Activated T-cell treated with anti-CD3 and anti-CD28 coated beads, Interleukin-2, amount 50 U/mL, for 24 hours (primary cell): Measurements from ENCODE around the gene CCNJL.

Experiments
- DNase-seq: peaks from one replicate; pipeline ENCODE4 v3.0.0-alpha.2; 2020
- H3K27ac Mint-ChIP-seq: 2 replicates; pipeline ENCODE4 v1.8.0; 2020; ENCODE audit warnings: mild to moderate bottlenecking, mixed read lengths
- H3K27me3 Mint-ChIP-seq: 2 replicates; pipeline ENCODE4 v1.8.0; 2020; ENCODE audit warnings: mixed read lengths
- H3K36me3 Mint-ChIP-seq: 2 replicates; pipeline ENCODE4 v1.8.0; 2020; ENCODE audit warnings: low read depth, mixed read lengths
- H3K4me1 Mint-ChIP-seq: 2 replicates; pipeline ENCODE4 v1.8.0; 2020; ENCODE audit warnings: low read depth, mixed read lengths
- H3K4me3 Mint-ChIP-seq: 2 replicates; pipeline ENCODE4 v1.8.0; 2020; ENCODE audit warnings: mild to moderate bottlenecking, moderate library complexity, mixed read lengths
- H3K9me3 Mint-ChIP-seq: 2 replicates; pipeline ENCODE4 v1.8.0; 2020; ENCODE audit warnings: mixed read lengths

The CCNJL gene, protein sequence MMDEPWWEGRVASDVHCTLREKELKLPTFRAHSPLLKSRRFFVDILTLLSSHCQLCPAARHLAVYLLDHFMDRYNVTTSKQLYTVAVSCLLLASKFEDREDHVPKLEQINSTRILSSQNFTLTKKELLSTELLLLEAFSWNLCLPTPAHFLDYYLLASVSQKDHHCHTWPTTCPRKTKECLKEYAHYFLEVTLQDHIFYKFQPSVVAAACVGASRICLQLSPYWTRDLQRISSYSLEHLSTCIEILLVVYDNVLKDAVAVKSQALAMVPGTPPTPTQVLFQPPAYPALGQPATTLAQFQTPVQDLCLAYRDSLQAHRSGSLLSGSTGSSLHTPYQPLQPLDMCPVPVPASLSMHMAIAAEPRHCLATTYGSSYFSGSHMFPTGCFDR

DNA sequence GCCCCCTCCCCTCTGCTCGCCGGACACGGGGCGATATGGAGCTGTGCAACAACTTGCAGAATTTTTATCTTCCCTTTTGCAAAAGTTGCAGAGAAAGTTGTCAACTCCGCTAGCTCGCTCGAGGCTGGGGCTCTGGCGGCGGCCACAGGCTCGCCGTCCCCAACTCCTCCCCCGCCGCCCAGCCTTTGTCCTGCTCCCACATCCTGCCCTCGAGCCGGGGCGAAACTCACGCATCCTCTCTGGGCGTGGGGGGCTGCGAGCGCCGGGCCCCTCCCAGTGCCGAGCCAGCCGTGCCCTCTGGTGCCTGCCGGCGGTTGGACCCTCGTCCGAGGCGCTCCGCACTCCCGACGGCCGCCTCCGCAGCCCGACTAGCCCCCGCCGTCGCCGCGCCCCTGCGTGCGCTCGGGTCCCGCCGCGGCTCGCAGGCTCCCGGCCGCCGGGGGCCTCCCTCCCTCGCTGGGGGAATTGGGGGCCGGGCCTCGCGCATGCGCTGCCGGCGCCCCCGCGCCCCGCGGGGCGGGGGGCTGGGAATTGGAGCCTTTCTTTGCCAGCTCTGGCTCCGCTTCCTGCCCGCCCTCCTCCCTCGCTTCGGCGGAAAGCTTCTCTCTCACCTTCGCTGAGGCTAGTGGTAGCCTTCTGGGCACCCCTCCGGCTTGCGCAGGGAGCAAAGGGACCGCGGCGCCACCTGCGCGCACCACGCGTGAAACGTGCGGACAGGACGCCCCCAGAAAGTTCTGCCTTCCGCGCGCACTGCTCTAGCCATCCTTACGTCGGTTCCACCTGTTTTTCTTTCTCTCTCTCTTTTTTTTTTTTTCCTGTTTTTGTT, at the start of gene CCNJL:
Gene CCNJL, minus strand, starts transcription at position 431 of the 826 bp plus-strand sequence. CDS start 641 bp downstream, outside the sequence.
- Mint-ChIP-seq H3K27ac (no peak within 1 kb of the TSS), H3K4me3 (peak within 1 kb of the TSS; percentile 70), H3K27me3 (peaks cover 80% of the 10 kb centered on the region), H3K9me3 (no peaks in the 10 kb centered on the region), H3K4me1 (peaks cover 8% of the 10 kb centered on the region), H3K36me3 (no peaks in the 10 kb centered on the region)
- peak; percentile 30 for DNase-seq

DNA sequence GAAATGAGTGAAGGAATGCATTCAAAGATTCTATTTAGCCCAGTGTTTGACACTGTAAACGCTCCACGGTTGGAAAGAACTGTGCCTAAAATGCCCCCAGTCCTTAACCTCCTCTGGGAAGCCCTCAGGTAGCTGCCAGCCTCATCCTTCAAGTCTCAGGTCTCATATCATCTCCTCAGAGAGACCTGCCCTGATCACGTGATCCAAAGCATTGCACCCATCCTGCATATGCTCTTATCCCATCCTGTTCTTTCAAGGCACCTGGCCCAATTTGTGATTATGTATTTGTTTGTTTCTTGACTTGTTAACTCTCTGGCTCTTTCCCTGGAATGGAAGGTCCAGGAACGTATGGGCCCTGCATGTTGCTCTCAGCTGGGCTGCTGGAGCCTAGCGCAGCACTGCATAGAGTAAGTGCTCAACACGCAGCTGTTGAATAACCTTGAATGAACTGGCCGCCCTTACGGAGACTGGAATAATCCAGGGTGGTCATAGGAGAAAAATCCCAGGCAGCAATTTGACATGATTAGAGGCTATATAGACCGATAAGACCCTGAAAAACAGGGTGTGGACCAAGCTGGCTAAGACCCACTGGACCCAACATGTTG, 49.4 kb upstream of the CCNJL start:
- Mint-ChIP-seq H3K9me3 (no peaks in the 10 kb centered on the region), H3K4me3 (no peak overlapping the region), H3K27ac (no peak overlapping the region), H3K27me3 (peaks cover 18% of the 10 kb centered on the region), H3K36me3 (no peaks in the 10 kb centered on the region), H3K4me1 (no peaks in the 10 kb centered on the region)
- DNase-seq = no peak

DNA sequence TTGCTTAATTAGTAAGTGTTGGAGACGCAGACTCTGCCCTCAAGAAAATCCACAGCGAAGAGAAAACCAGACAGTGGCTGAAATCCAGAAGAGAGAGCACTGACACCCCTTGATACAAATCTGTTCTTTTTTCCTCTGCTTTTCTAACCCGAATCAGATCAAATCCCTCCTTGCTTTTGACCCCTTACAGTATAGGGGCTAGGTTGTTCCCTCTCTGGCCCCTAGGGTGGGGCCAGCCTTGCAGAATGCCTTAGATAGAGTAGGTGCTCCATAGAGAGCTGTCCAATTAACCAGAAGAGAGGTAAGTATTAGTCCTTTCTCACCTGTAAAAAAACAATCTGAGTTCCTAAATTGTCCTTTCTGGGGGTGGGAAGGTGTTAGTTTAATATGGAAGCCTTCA, 47.9 kb upstream of the CCNJL start:
- Mint-ChIP-seq H3K36me3 (no peaks in the 10 kb centered on the region), H3K4me1 (no peaks in the 10 kb centered on the region), H3K4me3 (no peak overlapping the region), H3K9me3 (no peaks in the 10 kb centered on the region), H3K27ac (no peak overlapping the region), H3K27me3 (peaks cover 11% of the 10 kb centered on the region)
- DNase-seq = no peak

DNA sequence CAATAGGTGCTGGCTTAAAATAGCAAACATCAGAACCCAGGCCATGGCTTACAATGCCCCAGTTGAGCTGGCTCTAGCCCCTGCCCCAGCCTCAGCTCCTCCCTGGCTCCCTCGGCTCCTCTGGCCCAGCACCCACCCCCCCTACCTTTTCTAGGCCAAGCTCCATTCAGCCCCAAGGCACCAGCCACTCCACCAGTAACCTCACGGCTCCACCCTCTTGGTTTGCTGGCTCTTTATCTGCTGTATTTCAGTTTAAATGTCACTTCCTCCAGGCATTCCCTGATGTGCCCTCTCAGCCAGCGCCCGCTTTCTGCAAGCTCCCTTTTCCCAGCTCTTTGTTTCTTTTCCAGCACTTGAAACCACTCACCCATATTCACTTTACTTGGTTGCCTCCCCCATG, 47.5 kb upstream of the CCNJL start:
- DNase-seq = no peak
- Mint-ChIP-seq H3K36me3 (no peaks in the 10 kb centered on the region), H3K27ac (no peak overlapping the region)

DNA sequence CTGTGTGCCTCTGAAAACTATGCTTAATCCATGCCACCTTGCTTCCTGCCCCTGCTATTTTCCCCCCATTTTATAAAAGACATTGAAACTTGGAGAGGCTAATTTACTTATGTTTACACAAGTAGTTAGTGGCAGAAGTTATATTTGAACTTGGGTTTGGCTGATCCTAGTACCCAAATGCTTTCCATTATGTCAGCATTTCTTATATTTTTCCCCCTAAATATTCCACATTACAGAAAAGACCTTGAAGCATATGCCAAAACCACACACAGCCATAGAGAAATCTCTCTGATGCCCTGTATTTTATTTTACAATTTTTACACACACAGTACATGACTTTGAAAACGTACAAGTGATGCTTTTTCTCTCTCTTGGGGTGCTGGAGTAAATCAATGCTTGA, 46.9 kb upstream of the CCNJL start:
- H3K9me3 Mint-ChIP-seq = no peaks in the 10 kb centered on the region

More for the DNA sequence above, 47.5 kb upstream of the CCNJL start:
- Mint-ChIP-seq H3K4me1 (no peaks in the 10 kb centered on the region), H3K9me3 (no peaks in the 10 kb centered on the region), H3K27me3 (peaks cover 8% of the 10 kb centered on the region), H3K4me3 (no peak overlapping the region)

DNA sequence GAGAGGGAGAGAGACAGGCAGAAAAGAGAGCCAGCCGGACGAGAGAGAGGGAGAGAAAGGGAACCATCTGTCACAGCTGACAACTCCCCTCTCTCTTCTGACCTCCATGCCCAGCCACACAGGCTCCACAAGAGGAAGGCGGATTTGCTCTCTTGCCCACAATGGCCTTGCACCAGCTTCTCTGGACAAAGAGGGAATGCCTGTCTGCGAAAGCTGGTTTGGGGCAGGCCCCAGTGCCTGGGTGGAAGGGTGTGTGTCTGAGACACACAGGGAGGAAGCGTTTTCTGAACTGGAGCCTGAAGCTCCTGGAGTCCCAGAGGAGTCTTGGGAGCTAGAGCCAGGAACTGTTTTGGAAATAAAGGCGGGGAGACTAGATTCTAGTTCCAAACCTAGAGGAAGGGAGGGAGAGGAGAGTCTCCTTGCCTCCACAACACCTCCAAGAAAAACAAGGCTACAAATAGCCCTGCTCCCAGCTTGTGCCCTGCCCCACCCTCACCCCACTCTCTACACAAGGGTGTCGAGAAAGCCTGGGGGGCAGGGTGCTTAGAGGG, 45.6 kb upstream of the CCNJL start:
- Mint-ChIP-seq H3K4me3 (no peak overlapping the region), H3K4me1 (no peaks in the 10 kb centered on the region), H3K27me3 (peaks cover 3% of the 10 kb centered on the region), H3K27ac (no peak overlapping the region), H3K9me3 (no peaks in the 10 kb centered on the region), H3K36me3 (no peaks in the 10 kb centered on the region)
- no peak for DNase-seq

More for the DNA sequence above, 46.9 kb upstream of the CCNJL start:
- Mint-ChIP-seq H3K27me3 (peaks cover 2% of the 10 kb centered on the region), H3K4me3 (no peak overlapping the region), H3K36me3 (no peaks in the 10 kb centered on the region), H3K4me1 (no peaks in the 10 kb centered on the region), H3K27ac (no peak overlapping the region)
- no peak for DNase-seq

DNA sequence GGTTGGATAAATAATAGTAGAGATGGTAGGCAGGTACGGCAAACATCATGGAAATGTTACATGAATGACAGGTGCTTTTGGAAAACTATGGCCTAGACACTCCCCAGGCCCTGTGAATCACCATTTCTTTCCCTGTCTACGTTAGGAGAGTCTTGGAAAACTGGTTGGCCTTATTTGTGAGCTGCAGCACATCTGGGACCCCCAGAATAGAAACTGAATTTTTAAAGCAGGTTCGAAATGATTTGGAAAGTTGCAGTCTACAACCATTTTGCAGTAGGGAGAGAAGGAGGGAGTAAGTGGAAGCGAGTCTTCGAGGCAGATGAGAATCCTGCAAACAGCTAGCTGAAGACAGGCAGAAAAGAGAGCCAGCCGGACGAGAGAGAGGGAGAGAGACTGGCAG, 45.0 kb upstream of the CCNJL start:
- H3K27ac Mint-ChIP-seq = no peak overlapping the region
- DNase-seq = no peak
- no peaks in the 10 kb centered on the region for H3K9me3 Mint-ChIP-seq
- H3K36me3 Mint-ChIP-seq = no peaks in the 10 kb centered on the region
- H3K4me1 Mint-ChIP-seq = no peaks in the 10 kb centered on the region
- H3K4me3 Mint-ChIP-seq = no peak overlapping the region
- peaks cover 3% of the 10 kb centered on the region for H3K27me3 Mint-ChIP-seq

DNA sequence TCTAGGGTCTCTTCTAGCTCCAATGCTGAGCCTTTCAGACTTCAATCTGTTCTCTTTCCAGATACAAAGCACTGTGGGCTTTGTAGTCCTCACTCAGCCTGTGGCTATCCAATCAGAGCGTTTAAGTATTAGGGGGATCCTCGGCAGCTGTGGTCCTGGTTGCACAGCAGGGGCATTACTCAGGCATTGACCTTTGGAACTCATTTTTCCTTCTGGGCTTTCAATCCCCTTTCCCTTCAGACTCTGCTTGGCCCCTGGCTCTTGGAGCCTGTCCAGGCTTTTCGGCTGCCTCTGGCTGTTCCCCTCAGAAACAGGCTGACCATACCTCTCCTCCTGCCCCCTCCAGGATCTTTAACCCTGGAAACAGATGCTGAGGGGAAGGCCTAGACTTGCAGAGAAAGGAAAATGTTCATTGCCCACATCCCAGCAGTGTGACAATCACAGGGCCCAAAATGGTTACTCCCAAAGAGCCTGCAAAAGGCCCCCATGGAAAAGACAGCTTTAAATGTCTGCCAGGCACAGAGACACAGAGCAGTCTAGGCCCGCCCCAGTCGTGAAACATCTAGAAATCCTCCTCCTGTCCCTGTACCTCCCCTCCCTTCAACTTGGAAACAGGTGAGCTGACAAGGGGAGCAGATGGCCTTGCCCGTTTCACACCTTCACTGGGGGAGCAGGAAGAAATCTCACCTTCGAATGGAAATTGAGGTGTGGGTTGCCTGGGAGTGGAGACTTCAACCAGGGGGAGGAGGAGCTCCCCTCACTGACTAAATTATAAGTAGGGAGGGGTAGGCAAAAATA, 44.4 kb upstream of the CCNJL start:
- Mint-ChIP-seq H3K27me3 (peaks cover 3% of the 10 kb centered on the region), H3K27ac (no peak overlapping the region), H3K36me3 (no peaks in the 10 kb centered on the region), H3K4me1 (no peaks in the 10 kb centered on the region), H3K4me3 (no peak overlapping the region), H3K9me3 (no peaks in the 10 kb centered on the region)
- DNase-seq = no peak

DNA sequence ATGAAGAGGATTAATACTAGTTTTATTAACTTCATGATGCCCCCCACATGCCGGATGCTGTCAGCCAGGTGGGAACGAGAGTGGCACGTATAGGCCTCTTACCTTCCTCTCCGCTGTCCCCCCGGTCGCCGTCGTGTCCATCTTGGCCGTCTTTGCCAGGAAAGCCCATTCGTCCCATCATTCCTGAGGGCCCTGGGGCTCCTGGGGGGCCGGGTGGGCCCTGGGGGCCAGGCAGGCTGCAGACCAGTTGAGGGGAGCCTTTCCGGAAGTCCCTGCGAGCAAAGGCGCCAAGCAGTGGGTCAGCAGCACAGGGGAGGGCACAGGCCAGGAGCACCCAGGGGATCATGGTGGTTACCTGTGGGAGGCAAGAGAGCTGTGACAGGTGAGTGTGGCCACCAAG, 42.3 kb upstream of the CCNJL start:
- Mint-ChIP-seq H3K4me3 (no peak overlapping the region), H3K27ac (no peak overlapping the region), H3K36me3 (no peaks in the 10 kb centered on the region)

DNA sequence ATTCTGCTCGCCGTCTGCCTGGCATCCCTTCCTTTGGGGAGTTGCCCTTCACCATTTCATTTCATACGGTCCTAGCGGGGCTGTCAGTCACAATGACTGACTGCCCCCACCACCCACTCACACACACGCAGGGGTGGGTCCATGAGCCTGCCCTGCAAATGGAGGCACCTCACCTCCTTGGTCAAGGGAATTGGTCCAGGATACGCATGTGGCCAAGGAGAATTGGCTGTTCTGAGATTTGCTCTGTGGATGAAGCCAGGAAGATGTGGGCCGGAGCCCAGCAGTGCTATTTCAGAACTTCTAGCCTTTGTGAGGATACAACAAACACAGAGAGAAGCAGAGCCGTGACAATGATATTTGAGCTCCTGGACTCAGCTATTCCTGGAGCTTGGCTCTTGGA, 41.0 kb upstream of the CCNJL start:
- H3K4me3 Mint-ChIP-seq = no peak overlapping the region

More for the DNA sequence above, 42.3 kb upstream of the CCNJL start:
- no peaks in the 10 kb centered on the region for H3K9me3 Mint-ChIP-seq
- DNase-seq = no peak
- no peaks in the 10 kb centered on the region for H3K4me1 Mint-ChIP-seq
- H3K27me3 Mint-ChIP-seq = peaks cover 3% of the 10 kb centered on the region

DNA sequence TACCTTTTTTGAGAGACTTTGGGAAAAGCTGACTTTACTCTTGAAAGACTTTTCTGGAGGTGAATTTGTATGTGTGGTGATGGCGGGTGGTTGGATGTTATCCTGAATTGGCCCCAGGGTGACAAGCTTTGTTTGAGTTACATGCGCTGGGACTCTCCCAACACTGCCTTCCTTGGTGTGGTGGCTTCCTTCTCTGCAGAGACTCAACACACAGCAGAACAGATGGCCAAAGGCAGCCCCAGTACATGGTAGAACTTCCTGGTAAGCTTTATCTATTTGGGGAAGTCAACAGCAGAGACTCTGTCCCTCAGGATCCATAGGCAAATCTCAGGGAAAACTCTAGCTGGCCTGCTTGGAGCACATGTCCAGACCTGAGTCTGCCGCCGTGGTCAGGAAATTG, 39.9 kb upstream of the CCNJL start:
- Mint-ChIP-seq H3K4me3 (no peak overlapping the region), H3K9me3 (no peaks in the 10 kb centered on the region), H3K36me3 (no peaks in the 10 kb centered on the region), H3K27me3 (peaks cover 3% of the 10 kb centered on the region), H3K27ac (no peak overlapping the region), H3K4me1 (no peaks in the 10 kb centered on the region)
- no peak for DNase-seq

More for the DNA sequence above, 41.0 kb upstream of the CCNJL start:
- H3K9me3 Mint-ChIP-seq = no peaks in the 10 kb centered on the region
- no peak overlapping the region for H3K27ac Mint-ChIP-seq
- peaks cover 3% of the 10 kb centered on the region for H3K27me3 Mint-ChIP-seq
- H3K4me1 Mint-ChIP-seq = no peaks in the 10 kb centered on the region
- no peaks in the 10 kb centered on the region for H3K36me3 Mint-ChIP-seq
- no peak for DNase-seq

DNA sequence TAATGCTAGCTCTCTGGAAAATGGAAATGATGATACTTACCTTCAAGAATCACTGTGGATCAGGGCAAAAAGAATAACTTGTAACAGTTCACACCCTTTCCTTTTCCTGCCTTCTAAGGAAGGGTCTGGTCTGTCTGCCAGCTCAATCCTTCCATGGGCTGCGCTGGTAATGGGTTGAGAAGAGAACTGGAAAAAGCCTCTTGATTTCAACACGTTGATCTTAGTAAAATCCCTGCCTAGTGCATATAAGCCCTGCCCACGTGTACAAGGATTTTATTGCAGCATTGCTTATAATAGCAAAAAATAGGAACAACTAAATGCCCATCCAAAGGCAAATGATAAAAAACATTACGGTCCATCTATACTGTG, 37.6 kb upstream of the CCNJL start:
- no peak overlapping the region for H3K27ac Mint-ChIP-seq
- H3K4me1 Mint-ChIP-seq = no peaks in the 10 kb centered on the region
- H3K27me3 Mint-ChIP-seq = peaks cover 3% of the 10 kb centered on the region
- H3K4me3 Mint-ChIP-seq = no peak overlapping the region
- no peak for DNase-seq
- no peaks in the 10 kb centered on the region for H3K36me3 Mint-ChIP-seq
- H3K9me3 Mint-ChIP-seq = no peaks in the 10 kb centered on the region

DNA sequence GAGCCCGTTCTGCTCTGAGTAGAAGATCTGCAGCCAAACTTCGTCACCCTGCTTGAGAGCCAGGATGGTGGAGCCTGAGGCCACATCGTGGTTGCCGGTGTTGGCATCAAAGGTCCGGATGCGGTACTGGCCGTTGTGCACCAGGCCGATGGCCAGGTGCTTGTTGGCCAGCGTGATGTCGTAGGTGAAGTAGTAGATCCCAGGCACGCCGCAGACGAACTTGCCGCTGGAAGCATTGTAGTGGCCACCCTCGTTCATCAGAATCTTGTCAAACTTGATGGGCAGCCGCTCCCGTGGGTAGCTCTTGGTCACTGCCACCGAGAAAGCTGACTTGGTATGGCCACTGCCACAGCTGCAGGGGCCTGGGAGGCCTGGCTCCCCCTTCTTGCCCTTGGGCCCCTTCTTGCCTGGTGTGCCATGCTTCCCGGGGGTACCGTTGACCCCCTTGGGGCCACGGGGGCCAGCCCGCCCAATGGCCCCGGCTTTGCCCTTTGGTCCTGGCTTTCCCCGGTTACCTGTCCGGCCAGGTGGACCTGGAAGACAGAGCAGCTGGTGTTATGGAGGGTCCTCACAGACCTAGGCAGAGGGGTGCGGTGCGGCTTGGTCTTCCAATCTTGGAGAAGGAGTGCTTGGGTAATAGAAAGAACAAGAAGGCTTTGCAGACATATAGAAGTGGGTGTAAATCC, 37.0 kb upstream of the CCNJL start:
- Mint-ChIP-seq H3K27me3 (peaks cover 3% of the 10 kb centered on the region), H3K4me1 (no peaks in the 10 kb centered on the region), H3K36me3 (no peaks in the 10 kb centered on the region), H3K27ac (no peak overlapping the region), H3K9me3 (no peaks in the 10 kb centered on the region), H3K4me3 (no peak overlapping the region)
- no peak for DNase-seq
